SIG-M5 (cell line): ENCODE data around the gene OR4E1.
"Not testable (repeated sequence)": the region's sequence is repeated elsewhere in the genome, so short reads cannot be mapped to it uniquely, and the experiment has no call there.

Experiments
- DNase-seq: peaks from one replicate; lab custom pipeline; 2025; lab: John Stamatoyannopoulos, UW

The OR4E1 gene

GRCh38 chr14:21652209-21652808 is 21.3 kb downstream of the OR4E1 start:
- DNase-seq: no peak

- DNase-seq: no peak
Observed at GRCh38 chr14:21647380-21647779, 26.2 kb downstream of the OR4E1 start.

GRCh38 chr14:21643407-21643806 is 30.2 kb downstream of the OR4E1 start:
- no peak for DNase-seq

- no peak for DNase-seq
Observed at GRCh38 chr14:21642683-21643082, 30.9 kb downstream of the OR4E1 start.

GRCh38 chr14:21634840-21635239 is 38.8 kb downstream of the OR4E1 start, which contains the start of gene OR10G2:
Gene OR10G2 (minus strand): TSS chr14:21634940. CDS start chr14:21634842, 98 bp downstream.
- DNase-seq: no peak

GRCh38 chr14:21631084-21631483 is 42.5 kb downstream of the OR4E1 start:
- no peak for DNase-seq

GRCh38 chr14:21630503-21630902 is 43.1 kb downstream of the OR4E1 start:
- not testable (repeated sequence) for DNase-seq

GRCh38 chr14:21626491-21627230 is 47.0 kb downstream of the OR4E1 start:
- DNase-seq: no peak
